GM18511 (cell line): Measurements from ENCODE around the gene CYB561D2.

Experiments used
- ATAC-seq: cut with Tn5 transposase; IDR thresholded peaks from one replicate; pipeline ENCODE4 v1.9.1; 2021; ENCODE audit warnings: mild to moderate bottlenecking, moderate library complexity; ENCODE audit not compliant: unreplicated experiment

Gene CYB561D2

GRCh38 chr3:50323092-50323600, 27.5 kb upstream of the CYB561D2 start:
- ATAC-seq = no peak

DNA sequence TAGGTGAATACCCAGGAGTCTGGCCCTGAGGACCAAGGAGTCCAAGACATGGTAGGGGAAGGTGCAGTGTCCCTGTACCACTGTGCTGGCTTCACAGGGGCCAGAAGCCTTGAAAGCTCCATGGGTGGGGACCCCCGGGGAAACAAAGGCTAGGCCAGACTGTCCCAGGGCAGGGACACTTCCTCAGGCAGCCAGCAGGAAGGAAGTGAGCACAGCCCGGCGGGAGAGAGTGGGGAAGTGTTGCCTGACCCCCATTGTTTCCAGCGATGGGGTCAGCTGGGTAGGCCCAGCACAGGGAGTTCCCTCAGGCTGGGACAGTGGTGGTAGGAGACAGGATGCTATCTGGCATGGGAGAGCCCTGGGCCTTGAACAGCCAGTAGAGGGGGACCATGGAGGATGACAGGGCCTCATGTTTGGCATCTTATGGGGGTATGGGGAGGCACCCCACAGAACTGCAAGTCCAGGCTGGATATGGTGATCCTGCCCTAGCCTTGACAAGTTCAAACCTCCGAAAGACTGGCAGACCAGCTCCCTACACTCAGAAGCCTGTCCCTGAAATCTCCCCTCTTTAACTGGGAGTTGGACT, 27.0 kb upstream of the CYB561D2 start:
- no peak for ATAC-seq

GRCh38 chr3:50324351-50325112, 26.1 kb upstream of the CYB561D2 start:
- ATAC-seq = no peak

GRCh38 chr3:50325113-50325480, 25.6 kb upstream of the CYB561D2 start:
- ATAC-seq = no peak

- no peak for ATAC-seq
These were observed 25.0 kb upstream of the CYB561D2 start for GRCh38 chr3:50325497-50326181.

DNA sequence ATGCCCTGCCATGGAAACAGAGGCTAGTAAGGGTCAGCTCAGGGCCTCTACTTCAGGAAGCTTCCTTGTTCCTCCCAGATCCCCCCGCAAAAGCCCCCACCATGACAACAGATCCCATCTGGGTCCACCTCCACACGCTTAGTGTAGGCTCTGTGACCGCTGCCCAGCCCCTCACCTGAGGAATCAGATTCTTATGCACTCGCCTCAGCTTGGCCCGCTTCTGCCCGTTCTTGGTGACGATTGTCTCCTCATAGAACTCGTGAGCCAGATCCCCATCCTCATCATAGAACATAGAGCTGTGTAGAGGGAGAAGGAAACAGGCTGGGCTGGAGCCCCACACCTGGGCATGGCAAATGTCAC, 24.5 kb upstream of the CYB561D2 start:
- ATAC-seq = no peak

GRCh38 chr3:50327129-50327528, 23.5 kb upstream of the CYB561D2 start:
- ATAC-seq = no peak

DNA sequence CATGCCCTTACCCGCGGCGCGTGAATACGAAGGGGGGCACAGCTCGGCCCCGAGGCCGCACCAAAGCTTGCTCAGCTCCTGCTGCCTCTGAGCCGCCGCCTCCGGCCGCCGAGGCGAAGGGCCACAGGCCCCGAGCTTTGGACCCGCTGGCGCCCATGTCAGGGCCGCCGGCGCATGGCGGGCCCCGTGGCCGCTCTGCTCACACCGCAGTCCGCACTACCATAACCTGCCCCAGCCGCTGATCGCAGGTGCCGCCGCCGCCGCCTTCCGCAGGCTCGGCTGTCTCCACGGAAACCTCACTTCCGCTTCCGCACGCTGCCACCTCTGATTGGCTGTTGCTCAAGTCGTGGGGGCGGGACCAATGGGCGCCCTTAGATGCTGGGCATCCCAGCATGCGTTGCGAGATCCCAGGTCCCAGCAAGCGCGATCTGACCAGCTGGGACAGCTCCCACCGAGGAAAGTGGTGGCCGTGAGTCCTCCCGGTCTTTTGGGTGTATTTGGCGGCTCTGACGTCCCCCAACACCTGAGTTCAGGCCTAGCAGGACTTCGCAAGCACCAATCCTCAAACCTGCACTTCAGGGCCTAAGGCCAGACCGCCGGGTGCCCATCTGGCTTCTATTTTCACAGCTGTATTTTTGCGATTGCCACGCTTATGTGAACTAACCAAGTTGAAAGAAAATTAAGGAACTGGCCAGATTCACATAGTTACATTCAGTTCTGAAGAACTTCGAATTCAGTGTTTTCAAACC, 22.5 kb upstream of the CYB561D2 start, which contains the start of gene TUSC2:
TUSC2 (minus strand) TSS at position 281 of the 749 bp plus-strand sequence; CDS start at position 157, 124 bp downstream.
- ATAC-seq = peak; percentile 95

- ATAC-seq = no peak
These were observed 20.3 kb upstream of the CYB561D2 start for GRCh38 chr3:50330330-50330729.

DNA sequence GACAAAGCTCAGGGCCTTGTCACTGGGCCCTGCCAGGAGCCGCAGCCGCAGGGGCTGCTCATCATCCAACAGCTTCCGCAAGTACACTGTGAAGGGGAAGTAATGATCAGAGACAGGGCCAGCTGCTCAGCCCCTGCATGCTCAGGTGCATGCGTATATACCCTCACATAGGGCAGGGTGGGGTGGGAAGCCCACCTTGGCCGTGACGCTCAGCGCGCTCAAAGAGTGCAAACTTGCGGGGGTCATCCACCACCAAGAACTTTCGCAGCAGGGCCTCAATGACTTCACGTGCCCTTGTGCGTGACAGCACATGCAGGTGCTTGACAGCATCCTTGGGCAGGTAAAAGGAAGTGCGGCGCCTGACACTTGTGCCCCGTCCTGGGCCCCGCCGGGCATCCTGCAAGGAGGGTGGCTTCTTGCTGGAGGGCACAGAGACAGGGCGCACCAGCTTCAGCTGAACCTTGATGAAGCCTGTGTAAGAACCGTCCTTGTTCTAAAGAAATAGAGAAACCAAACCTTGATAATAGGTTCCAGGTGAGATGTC, 19.2 kb upstream of the CYB561D2 start:
- ATAC-seq = no peak

GRCh38 chr3:50333744-50334328, 16.8 kb upstream of the CYB561D2 start:
- no peak for ATAC-seq

DNA sequence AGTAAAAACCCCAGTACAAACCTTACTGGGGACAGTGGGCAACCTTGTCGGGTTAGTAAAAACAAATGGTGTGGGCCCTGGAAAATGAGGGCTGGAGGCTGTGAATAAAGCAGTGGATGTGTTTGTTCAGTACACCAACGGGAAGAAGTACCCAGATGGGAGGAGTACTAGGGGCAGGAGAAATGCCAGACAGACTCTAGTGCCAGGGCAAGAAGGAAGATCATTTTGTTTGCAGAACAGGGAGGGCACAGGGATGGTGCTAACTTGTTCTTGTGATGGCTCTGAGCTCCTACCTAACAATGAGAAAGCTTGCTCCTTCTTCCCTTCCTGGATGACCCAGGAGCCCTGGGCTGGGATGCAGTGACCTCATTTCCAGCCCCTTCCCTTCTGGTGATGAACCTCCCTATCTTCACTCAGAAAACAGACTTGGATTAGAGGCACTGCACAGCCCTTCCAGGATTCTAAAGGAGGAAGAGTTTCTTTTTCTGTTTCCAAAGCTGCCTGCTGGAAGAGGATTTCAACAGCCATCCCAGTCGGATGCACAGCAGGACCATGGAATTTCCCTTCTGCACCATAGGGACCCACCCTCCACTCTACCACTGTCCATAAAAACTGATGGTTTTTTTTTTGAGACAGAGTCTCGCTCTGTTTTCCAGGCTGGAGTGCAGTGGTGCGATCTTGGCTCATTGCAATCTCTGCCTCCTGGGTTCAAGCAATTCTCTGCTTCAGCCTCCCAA, 16.2 kb upstream of the CYB561D2 start:
- ATAC-seq = no peak

DNA sequence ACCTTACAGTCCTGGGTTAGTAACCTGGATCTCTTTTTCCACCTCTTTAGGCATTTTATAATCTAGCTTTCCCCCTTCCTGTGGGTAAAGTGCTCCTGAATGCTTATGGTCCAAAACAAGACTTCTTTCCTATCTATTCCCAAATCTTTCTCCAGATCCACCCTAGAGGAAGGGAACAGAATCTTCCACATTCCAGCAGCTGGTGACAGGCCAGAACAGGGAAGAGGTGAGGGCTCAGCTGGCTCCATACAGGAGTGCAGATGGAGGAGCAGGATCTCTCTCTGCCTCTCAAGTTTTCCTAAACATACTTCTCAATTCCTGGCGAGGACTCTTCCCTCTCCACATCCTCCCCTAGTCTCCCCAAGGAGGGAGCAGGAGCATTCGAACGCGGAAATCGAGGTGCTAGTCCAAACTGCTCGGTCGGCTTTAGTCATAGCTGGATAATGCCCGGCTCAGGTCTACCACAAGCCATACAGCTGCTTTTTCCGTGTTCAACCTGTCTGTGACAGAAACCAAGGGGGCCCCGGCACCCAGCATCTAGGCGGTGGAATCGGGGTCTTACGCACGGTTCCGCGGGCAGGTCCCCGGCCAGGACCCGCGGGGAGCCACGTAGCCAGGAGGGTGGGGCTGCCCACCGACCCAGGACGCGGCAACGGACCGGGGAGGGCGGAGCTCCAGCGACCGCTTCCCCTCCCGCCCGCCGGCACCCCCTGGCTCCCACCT, 14.0 kb upstream of the CYB561D2 start:
- peak; percentile 35 for ATAC-seq

DNA sequence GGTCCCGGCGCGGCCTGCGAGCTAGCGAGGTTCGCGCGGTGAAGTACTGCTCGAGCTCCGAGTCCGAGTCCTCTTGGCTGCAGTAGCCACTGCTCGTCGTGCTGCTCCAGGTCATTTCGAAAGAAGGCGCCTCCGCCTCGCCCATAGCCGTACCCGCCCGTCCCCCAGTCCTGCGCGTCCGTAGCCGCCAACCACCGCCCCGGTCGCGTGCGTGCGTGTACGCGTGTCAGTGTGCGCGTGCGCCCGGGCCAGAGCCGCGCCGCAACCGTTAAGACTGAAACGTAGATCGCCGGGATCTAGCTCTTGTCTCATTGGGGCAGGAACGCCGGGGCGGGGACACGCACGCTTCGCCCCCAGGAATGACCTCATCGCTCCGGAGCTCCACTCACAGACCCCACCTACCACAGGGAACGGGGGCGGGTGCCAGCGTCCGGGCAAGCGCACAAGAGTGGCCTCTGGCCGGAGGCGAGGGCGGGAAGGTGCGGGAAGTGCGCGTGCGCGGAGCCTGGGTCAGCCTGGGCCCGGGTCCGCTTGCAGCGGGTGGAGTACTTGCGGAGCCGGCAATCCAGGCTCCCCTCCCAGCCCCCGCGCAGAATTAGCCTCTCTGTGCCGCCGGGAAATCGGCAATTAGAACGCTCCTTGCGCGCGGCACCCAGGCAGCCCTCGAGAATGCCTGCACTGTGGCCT, 13.3 kb upstream of the CYB561D2 start:
- ATAC-seq = peak; percentile 79

GRCh38 chr3:50338965-50339364, 11.7 kb upstream of the CYB561D2 start:
- ATAC-seq = no peak

GRCh38 chr3:50339485-50340146, 11.0 kb upstream of the CYB561D2 start:
- ATAC-seq = no peak

DNA sequence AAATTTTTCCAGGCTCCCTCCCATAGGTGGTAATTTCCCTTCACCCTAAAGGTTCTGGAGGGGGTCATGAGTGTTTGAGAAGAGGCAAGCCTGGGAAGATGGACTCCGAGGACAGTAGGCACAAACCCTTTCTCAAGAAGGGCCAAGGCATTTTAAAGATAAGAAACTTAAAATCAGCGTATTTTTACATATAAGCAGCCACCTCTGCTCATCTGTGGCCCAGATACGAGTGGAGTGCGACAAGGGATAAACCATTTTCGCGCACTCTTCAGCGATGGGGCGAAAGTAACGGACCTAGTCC, 10.6 kb upstream of the CYB561D2 start:
- no peak for ATAC-seq
